ENCODE data around the gene CCZ1B. TPM values are rescaled to one million over a fixed set of nuclear protein-coding genes. Genes with fewer than 3 reads are reported as not detected.
"Not testable (repeated sequence)": the region's sequence is repeated elsewhere in the genome, so short reads cannot be mapped to it uniquely, and the experiment has no call there.

Gene CCZ1B
- total RNA-seq, 8 experiments from 2014 or later: 34.8 to 107 (median 55.2) TPM

DNA sequence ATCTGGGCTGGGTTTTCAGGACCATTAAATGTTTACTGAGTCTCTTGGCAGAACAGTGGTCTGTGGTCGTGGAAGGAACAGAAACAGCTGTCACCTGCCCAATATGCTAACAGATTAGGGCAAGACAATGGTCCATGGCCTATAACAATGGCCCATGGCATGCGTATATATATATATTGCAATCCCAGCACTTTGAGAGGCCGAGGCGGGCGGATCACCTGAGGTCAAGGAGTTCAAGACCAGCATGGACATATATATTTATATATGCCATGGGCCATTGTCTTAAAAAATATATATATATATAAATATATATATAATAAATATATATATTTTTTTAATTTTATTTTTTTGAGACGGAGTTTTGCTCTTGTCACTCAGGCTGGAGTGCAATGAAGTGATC, 44.5 kb downstream of the CCZ1B start:
- H3K27ac ChIP-seq; ATAC-seq (replicated peaks in 6 of 8); in situ Hi-C loops (cut with MboI; ENCODE audit: low pct_unique_long_range_greater_than_20kb in 2 of 9, low sequenced_read_pairs in 9 of 9, unreplicated experiment in 9 of 9); H3K4me3 ChIP-seq; H3K4me1 ChIP-seq (replicated peaks in 1 of 2): not testable (repeated sequence)
- 17% methylated on average over 1 of the region's 6 CpGs; no CpG with 5 or more reads in 9 of the 10 experiments for WGBS, 10 experiments

DNA sequence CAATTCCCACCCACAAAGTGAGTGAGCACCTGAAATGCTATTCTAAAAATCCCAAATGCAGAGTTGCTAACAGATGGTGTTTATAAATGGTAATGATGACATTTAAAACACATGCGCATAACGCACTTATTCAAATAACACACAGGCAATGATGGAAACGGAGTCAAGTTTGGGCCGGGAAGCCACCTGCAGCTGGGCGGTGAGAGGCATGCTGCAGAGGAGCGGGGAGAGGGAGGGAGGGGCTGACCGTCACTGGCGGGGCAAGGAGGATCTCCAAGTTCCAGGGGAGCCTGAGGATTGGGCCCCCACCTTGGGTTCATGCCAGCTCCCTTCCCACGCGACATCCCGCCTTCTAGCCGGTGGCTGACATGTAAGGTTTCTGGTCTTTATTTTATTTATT, 64.9 kb downstream of the CCZ1B start:
- H3K4me3 ChIP-seq; in situ Hi-C loops (cut with MboI; ENCODE audit: low pct_unique_long_range_greater_than_20kb in 2 of 9, low sequenced_read_pairs in 9 of 9, unreplicated experiment in 9 of 9); H3K27ac ChIP-seq; H3K4me1 ChIP-seq (replicated peaks in 1 of 2): not testable (repeated sequence)
- peak in 5 of 8 experiments; percentile 30 to 97 (median 84) for ATAC-seq (replicated peaks in 6 of 8)
- no CpG with 5 or more reads among the region's 12 CpGs for WGBS, 10 experiments

DNA sequence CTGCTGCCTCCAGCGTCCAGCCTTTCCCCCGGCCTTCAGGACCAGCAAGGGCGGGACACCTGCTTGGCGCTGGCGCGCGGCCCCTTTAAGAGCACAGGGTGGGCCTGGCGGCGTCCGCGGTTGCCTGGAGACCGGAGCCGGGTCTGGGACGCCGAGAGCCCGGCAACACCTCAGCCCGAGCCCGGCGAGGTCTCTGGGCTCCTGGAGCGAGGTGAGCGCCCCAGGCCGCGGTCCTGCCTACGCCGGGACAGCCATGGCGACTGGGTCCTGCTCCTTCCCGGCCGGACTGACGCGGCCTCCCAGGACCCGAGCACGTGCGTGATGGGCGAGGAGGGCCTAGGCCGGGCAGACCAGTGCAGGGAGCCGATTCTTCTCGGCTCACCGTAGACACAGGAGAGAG, 72.1 kb downstream of the CCZ1B start, which contains the start of gene RSPH10B2:
TSS of gene RSPH10B2 (plus strand) at position 140 of the 400 bp plus-strand sequence. CDS start 3,575 bp downstream, outside the sequence.
- H3K27ac ChIP-seq; in situ Hi-C loops (cut with MboI; ENCODE audit: low pct_unique_long_range_greater_than_20kb in 2 of 9, low sequenced_read_pairs in 9 of 9, unreplicated experiment in 9 of 9); H3K4me1 ChIP-seq (replicated peaks in 1 of 2); H3K4me3 ChIP-seq: not testable (repeated sequence)
- WGBS, 10 experiments: no CpG with 5 or more reads among the region's 38 CpGs
- ATAC-seq (replicated peaks in 6 of 8): peak; percentile 67 to 96 (median 92)

DNA sequence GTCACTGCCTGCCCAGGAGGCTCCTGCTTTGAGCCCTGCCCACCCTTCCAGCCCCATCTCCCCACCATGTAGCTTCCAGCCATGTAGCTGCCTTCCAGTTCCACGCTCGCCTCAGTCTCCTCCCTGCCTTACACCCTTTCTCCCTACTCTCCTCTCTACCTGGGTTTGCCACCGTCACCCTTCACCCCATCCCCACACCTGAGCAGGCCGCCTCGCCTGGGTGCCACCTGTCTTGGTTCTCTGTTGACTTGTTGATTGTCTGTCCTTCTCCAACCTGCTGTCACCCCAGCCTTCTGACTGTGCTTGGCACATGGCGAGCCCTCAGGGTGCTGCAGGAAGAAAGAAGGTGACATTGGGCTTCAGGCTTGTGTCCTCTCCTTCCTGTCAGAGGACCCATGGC, 75.9 kb downstream of the CCZ1B start:
- H3K27ac ChIP-seq; in situ Hi-C loops (cut with MboI; ENCODE audit: low pct_unique_long_range_greater_than_20kb in 2 of 9, low sequenced_read_pairs in 9 of 9, unreplicated experiment in 9 of 9); H3K4me1 ChIP-seq (replicated peaks in 1 of 2); ATAC-seq (replicated peaks in 6 of 8); H3K4me3 ChIP-seq: not testable (repeated sequence)
- no CpG with 5 or more reads among the region's 6 CpGs for WGBS, 10 experiments

DNA sequence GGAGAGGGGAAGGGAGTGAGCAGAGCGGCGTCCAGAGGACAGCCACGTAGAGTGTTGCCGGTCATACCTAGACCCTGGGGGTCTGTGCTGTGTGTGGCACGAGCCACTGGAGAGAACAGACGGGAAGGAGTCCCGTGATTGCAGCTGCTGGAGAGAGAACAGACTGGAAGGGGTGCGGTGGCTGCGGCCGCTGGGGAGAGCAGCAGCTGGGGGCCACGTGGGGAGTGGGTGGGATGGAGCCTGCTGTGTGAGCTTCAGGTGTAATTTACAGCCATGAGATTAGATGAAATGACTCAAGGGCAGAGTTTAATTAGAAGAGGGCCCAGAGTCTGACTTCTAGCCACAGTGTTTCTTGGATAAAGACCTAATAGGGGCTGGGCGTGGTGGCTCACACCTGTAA, 76.7 kb downstream of the CCZ1B start:
- H3K4me1 ChIP-seq (replicated peaks in 1 of 2); H3K4me3 ChIP-seq; ATAC-seq (replicated peaks in 6 of 8); in situ Hi-C loops (cut with MboI; ENCODE audit: low pct_unique_long_range_greater_than_20kb in 2 of 9, low sequenced_read_pairs in 9 of 9, unreplicated experiment in 9 of 9); H3K27ac ChIP-seq: not testable (repeated sequence)
- no CpG with 5 or more reads among the region's 12 CpGs for WGBS, 10 experiments

Other genes starting within 250 kb of the CCZ1B start
- 10 to 100 TPM; 39.6 to 69.8 (median 58.8) TPM for gene ZDHHC4, start 248.8 kb downstream of the CCZ1B start, total RNA-seq
- gene INTS15, start 236.3 kb downstream of the CCZ1B start, total RNA-seq: 10 to 100 TPM; 11.9 to 22.2 (median 16.6) TPM
- 10 to 100 TPM in 2 of 8 experiments, 1 to 10 TPM in 5, under 1 TPM in 1; 0.15 to 13.3 (median 8.4) TPM for gene ZNF853, start 210.7 kb downstream of the CCZ1B start, total RNA-seq
- gene ZNF316, start 189.0 kb downstream of the CCZ1B start, total RNA-seq: 10 to 100 TPM in 7 of 8 experiments, 1 to 10 TPM in 1; 6.2 to 16.8 (median 12.4) TPM
- gene ZNF12, start 119.3 kb downstream of the CCZ1B start, total RNA-seq: 10 to 100 TPM; 12.5 to 31.7 (median 24.1) TPM
- gene RSPH10B2, start 72.2 kb downstream of the CCZ1B start, total RNA-seq: 1 to 10 TPM in 3 of 8 experiments, under 1 TPM in 5; 0.46 to 5.1 (median 0.79) TPM

Data from motor neuron (in vitro differentiated cells).